GM20000 (cell line): ENCODE data around the gene SPOCK2.

Experiments
- DNase-seq: peaks from one replicate; pipeline ENCODE4 v3.0.0; 2012; ENCODE audit warnings: low spot score
- CTCF ChIP-seq: IDR thresholded peaks from 2 replicates; pipeline ENCODE4 v1.5.1; 2012; ENCODE audit warnings: mild to moderate bottlenecking, control low read depth; ENCODE audit errors: extremely low read depth, missing control alignments

Gene SPOCK2

GRCh38 chr10:72126872-72127232, 38.5 kb upstream of the SPOCK2 start:
- no peak for TF ChIP-seq CTCF
- DNase-seq, result no peak

GRCh38 chr10:72126184-72126871, 38.0 kb upstream of the SPOCK2 start:
- TF ChIP-seq CTCF, result no peak
- DNase-seq, result no peak

GRCh38 chr10:72124989-72125388, 36.6 kb upstream of the SPOCK2 start:
- TF ChIP-seq CTCF, result no peak
- no peak for DNase-seq

GRCh38 chr10:72124381-72124780, 36.0 kb upstream of the SPOCK2 start:
- no peak for DNase-seq
- TF ChIP-seq CTCF, result no peak

GRCh38 chr10:72123616-72124015, 35.3 kb upstream of the SPOCK2 start:
- DNase-seq, result no peak
- no peak for TF ChIP-seq CTCF

- DNase-seq, result no peak
- TF ChIP-seq CTCF, result no peak
Measured at GRCh38 chr10:72122221-72122620, 33.9 kb upstream of the SPOCK2 start.

GRCh38 chr10:72121389-72121788, 33.0 kb upstream of the SPOCK2 start:
- TF ChIP-seq CTCF, result no peak

More at GRCh38 chr10:72121389-72121788, 33.0 kb upstream of the SPOCK2 start:
- DNase-seq, result no peak
